ENCODE measurements around the gene ARF6. TPM values are rescaled to one million over a fixed set of nuclear protein-coding genes. Genes with fewer than 3 reads are reported as not detected.

ARF6 gene
- polyA plus RNA-seq, 1 donor (not counting 4 experiments of a cell fraction or from before 2014, with no cell fraction given): 53.4 TPM

DNA sequence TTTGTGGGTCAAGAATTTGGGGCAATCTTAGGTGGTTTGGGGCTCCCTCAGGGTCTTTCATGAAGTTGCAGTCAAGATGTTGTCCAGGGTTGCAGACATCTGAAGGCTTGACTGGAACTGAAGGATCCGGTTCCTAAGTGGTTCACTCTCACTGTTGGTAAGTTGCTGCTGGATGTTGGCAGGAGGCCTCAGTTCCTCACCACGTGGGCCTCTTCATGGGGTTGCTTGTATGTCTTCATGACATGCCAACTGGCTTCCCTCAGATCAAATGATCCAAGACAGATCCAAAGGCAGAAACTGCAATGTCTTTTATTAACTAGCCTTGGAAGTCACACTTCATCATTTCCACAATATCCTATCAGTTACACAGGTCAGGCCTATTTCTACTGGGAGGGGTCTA, 49.2 kb downstream of the ARF6 start:
- no peak for FAIRE-seq
- Histone ChIP-seq H3K36me3 (ENCODE audit: control insufficient read depth in 2 of 2, extremely low read depth in 1 of 2, insufficient read depth in 2 of 2, low read length in 2 of 2) (no peaks in the 10 kb centered on the region), H2AFZ (ENCODE audit: control insufficient read depth, low read length) (no peak overlapping the region), H3K79me2 (ENCODE audit: control insufficient read depth, insufficient read depth, low read length) (no peaks in the 10 kb centered on the region), H3K9me3 (ENCODE audit: control insufficient read depth, low read depth, low read length) (no peaks in the 10 kb centered on the region), H3K9ac (ENCODE audit: control insufficient read depth, extremely low read depth, insufficient read depth, low read length) (no peak overlapping the region), H3K27me3 (ENCODE audit: control insufficient read depth, extremely low read depth, insufficient read depth, low read length) (no peaks in the 10 kb centered on the region), H3K4me3 (ENCODE audit: control insufficient read depth in 2 of 3, extremely low read depth in 1 of 3, insufficient read depth in 2 of 3, low read depth in 1 of 3, low read length in 3 of 3) (no peak overlapping the region), H3K9me1 (ENCODE audit: control insufficient read depth, extremely low read depth, insufficient read depth, low read length) (no peaks in the 10 kb centered on the region), H3K4me2 (ENCODE audit: control insufficient read depth, extremely low read depth, insufficient read depth, low read depth, low read length) (no peak overlapping the region), H3K27ac (ENCODE audit: control insufficient read depth, insufficient read depth, low read length) (no peak overlapping the region), H4K20me1 (ENCODE audit: control insufficient read depth, extremely low read depth, insufficient read depth, low read length) (no peaks in the 10 kb centered on the region), H3K4me1 (ENCODE audit: control insufficient read depth, extremely low read depth, insufficient read depth, low read length) (peaks cover 16% of the 10 kb centered on the region)
- dilution Hi-C loops (cut with MboI; ENCODE audit: extremely low pct_ligation_motif_present, low sequenced_read_pairs): no loop called here
- no peak for TF ChIP-seq EZH2 (IDR thresholded peaks at IDR 0.05; ENCODE audit: low read length)
- TF ChIP-seq, protein P1, sequence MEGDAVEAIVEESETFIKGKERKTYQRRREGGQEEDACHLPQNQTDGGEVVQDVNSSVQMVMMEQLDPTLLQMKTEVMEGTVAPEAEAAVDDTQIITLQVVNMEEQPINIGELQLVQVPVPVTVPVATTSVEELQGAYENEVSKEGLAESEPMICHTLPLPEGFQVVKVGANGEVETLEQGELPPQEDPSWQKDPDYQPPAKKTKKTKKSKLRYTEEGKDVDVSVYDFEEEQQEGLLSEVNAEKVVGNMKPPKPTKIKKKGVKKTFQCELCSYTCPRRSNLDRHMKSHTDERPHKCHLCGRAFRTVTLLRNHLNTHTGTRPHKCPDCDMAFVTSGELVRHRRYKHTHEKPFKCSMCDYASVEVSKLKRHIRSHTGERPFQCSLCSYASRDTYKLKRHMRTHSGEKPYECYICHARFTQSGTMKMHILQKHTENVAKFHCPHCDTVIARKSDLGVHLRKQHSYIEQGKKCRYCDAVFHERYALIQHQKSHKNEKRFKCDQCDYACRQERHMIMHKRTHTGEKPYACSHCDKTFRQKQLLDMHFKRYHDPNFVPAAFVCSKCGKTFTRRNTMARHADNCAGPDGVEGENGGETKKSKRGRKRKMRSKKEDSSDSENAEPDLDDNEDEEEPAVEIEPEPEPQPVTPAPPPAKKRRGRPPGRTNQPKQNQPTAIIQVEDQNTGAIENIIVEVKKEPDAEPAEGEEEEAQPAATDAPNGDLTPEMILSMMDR (optimal IDR thresholded peaks at IDR 0.05 in 1 of 3, IDR thresholded peaks at IDR 0.05 in 1 of 3, conservative IDR thresholded peaks at IDR 0.05 in 1 of 3; ENCODE audit: extremely low read depth in 1 of 3, insufficient read depth in 2 of 3, low read length in 3 of 3): no peak
- no peak for DNase-seq (ENCODE audit: low read depth, low spot score)

DNA sequence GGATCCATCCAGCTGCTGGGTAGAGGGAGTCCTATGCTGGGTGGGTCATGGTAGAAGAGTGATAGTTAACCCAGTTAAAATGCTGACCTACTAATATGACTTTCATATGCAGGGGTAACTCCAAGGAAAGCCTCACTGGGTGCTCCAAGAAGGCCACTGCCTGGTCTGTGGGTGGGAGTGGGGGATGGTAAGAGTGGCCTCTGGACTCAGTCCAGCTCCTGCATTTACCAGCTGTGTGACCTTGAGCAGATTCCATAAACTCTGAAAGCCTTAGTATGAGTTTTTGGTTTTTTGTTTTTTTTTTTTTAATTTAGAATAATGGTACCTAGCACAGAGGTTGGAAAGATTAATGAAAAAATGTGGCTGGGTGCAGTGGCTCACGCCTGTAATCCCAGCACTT, 51.6 kb downstream of the ARF6 start:
- Histone ChIP-seq H3K27ac (ENCODE audit: control insufficient read depth, insufficient read depth, low read length) (no peak overlapping the region), H3K27me3 (ENCODE audit: control insufficient read depth, extremely low read depth, insufficient read depth, low read length) (no peaks in the 10 kb centered on the region), H3K4me2 (ENCODE audit: control insufficient read depth, extremely low read depth, insufficient read depth, low read depth, low read length) (no peak overlapping the region), H3K79me2 (ENCODE audit: control insufficient read depth, insufficient read depth, low read length) (no peaks in the 10 kb centered on the region), H3K36me3 (ENCODE audit: control insufficient read depth in 2 of 2, extremely low read depth in 1 of 2, insufficient read depth in 2 of 2, low read length in 2 of 2) (no peaks in the 10 kb centered on the region), H3K9ac (ENCODE audit: control insufficient read depth, extremely low read depth, insufficient read depth, low read length) (no peak overlapping the region), H3K9me1 (ENCODE audit: control insufficient read depth, extremely low read depth, insufficient read depth, low read length) (no peaks in the 10 kb centered on the region), H3K4me3 (ENCODE audit: control insufficient read depth in 2 of 3, extremely low read depth in 1 of 3, insufficient read depth in 2 of 3, low read depth in 1 of 3, low read length in 3 of 3) (no peak overlapping the region), H3K4me1 (ENCODE audit: control insufficient read depth, extremely low read depth, insufficient read depth, low read length) (peaks cover 18% of the 10 kb centered on the region), H3K9me3 (ENCODE audit: control insufficient read depth, low read depth, low read length) (no peaks in the 10 kb centered on the region), H2AFZ (ENCODE audit: control insufficient read depth, low read length) (no peak overlapping the region), H4K20me1 (ENCODE audit: control insufficient read depth, extremely low read depth, insufficient read depth, low read length) (no peaks in the 10 kb centered on the region)
- TF ChIP-seq, protein P1 (optimal IDR thresholded peaks at IDR 0.05 in 1 of 3, IDR thresholded peaks at IDR 0.05 in 1 of 3, conservative IDR thresholded peaks at IDR 0.05 in 1 of 3; ENCODE audit: extremely low read depth in 1 of 3, insufficient read depth in 2 of 3, low read length in 3 of 3): no peak
- dilution Hi-C loops (cut with MboI; ENCODE audit: extremely low pct_ligation_motif_present, low sequenced_read_pairs): no loop called here
- DNase-seq (ENCODE audit: low read depth, low spot score) (no peak), FAIRE-seq (no peak)

Data from keratinocyte (primary cell).